ENCODE data around the gene TIMP1.

Gene TIMP1

GRCh38 chrX:47573341-47574075 lies 8.7 kb upstream of the TIMP1 start:
- no peak for DNase-seq (ENCODE audit: low read depth in 2 of 2)

- no peak for DNase-seq (ENCODE audit: low read depth in 2 of 2)
Observed at GRCh38 chrX:47574076-47574546, 8.1 kb upstream of the TIMP1 start.

DNA sequence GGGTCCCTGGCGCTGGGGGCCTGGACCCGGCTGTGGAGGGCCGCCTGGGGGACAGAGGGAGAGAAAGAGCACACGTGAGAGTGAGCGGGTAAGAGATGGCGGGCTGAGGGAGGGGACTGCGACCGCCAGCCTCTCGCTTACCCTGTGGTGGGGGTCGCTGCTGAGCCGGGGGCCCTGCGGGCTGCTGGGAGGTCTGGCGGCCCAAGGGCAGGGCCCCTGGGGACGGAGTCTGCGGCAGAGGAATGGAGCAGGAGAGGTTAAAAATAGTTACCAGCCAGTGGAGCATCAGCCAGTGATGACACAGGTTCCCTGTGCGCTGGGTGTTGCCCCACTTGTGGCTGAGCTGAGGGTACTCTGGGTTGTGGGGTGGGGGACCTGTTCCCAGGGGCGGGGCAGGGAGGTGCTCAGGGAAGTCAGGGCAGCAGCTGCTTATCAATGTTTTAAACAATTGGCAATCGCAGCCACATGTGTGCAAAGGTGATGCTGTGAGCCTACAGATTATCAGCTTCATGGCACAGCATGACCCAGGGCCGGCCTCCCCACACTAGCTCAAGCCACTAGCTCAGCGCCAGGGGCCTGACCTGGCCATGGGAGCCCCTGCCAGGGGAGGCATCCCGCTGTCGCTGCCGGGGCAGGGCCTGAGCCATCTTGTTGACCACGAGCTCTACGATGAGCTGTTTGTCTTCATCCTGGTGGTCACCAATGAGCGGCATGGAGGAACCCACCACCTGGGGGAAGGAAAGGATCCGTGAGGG lies 7.5 kb upstream of the TIMP1 start:
- DNase-seq (ENCODE audit: low read depth in 2 of 2): no peak

DNA sequence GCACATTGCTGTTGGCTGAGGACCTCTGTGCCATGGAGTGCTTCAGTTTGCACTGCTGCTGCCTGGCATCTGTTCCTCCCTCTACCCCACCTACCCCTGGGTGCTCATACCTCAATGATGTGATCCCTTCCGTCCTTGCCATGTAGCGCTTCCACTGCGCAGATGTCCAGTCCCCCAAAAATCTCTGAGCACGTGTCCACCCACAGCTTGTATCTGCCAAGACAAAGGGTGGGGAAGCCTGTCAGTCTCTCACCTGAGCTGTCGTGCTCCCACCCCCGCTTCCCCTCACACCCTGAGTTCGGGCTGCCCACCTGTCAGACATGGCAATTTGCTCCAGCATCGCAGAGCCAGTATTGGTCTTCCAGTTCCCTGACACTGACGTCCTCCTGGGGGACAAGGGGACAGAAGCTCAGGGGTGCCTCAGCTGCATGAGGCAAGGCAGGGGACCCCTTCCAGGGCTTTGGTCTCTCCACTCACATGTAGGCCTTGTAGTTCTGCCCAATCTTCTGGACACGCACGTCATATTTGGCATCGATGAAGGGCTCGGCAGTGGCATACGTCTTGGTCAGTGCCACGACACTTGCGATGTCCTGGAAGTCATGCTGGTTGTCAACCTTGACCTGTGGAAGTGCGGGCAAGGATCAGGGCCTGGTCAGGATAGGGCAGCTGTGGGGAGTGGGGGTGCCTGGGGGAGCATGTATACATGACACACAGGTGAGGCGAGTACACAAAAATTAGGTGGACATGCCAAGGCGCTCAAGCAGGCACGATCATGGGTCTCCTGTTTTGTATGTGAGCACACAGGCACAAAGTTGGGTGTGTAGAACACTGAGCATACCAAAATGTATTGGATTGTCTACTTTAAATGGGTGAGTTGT lies 6.0 kb upstream of the TIMP1 start:
- DNase-seq (ENCODE audit: low read depth in 2 of 2): no peak

DNA sequence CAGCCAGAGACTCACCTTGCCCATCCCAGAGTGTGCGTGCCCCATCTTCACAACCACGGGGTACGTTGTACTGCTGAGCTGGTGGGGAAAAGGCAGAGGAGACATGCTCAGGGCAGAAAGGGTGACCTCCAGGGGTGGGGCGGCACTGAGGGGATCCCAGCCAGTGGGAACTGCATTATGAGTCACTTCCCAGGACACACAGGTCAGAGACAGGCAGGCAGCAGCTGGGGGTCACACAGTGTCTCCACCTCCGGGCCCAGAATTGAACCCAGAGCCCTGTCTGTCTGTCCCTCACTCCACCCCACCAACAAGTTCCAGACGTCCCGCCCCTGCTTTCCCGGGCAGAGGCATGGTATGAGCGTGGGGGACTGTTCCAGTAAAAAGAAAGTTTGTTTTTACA lies 4.8 kb upstream of the TIMP1 start:
- DNase-seq (ENCODE audit: low read depth in 2 of 2): no peak

- DNase-seq (ENCODE audit: low read depth in 2 of 2): no peak
Observed at GRCh38 chrX:47577901-47578300, 4.3 kb upstream of the TIMP1 start.

DNA sequence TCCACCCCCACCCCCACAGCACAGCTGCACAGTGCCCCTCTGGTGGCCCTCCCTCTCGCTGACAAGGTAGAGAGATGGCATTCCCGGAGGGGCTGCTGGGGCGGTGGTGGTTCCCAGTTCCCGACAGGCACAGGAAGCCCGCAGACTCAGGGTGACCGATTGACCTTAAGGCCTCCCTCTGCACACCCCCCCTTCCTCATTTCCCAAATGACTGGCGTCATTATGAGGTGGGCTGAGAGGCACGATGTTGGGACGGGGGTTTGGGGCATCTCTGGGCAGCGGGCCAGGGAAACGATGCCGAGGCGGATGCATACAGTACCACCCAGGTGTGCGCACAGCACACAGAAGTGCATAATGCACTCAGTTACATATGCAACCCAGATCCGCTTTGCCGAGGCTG lies 3.5 kb upstream of the TIMP1 start:
- no peak for DNase-seq (ENCODE audit: low read depth in 2 of 2)

DNA sequence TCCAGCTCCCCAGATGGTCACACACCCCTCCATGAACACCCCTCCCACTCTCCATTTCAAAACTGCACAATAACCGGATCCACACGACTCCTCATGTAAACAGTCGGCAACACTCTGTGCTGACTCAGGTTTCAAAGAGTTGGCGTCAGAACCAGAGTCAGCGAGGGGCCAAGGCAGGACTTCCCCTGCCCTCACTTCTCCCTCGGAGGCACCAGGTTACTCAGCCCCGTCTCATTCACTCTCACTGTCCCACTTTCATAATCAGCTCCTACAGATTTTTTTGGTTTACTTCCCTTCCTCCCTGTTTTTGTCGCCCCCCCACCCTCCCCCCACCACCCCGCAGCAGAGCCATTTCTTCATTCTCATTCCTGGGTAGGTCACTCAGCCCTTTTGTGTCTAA lies 2.7 kb upstream of the TIMP1 start:
- no peak for DNase-seq (ENCODE audit: low read depth in 2 of 2)

DNA sequence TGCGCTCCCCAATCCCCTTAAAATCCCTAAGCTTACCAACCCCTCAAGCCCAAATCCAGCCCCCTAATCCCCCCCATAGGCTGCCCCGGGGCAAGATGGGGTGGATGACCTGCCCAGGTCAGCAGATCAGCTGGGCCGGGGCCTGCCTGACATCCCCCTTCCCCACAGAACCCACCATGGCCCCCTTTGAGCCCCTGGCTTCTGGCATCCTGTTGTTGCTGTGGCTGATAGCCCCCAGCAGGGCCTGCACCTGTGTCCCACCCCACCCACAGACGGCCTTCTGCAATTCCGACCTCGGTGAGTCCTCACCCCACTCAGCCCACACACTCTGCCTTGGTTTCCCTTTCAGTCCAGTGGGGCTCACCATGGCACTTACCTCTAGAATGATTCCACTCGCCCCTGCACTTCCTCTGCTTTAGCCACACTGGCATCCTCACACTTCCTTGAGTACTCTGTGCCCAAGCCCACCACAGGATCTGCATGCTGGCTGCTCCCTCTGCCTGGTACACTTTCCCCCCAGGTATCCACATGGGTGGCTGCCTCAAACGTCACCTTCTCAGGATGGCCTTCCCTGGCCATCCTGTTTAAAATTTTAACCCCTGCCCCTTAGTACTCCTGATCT lies 1.1 kb downstream of the TIMP1 start:
- DNase-seq (ENCODE audit: low read depth in 2 of 2): no peak

DNA sequence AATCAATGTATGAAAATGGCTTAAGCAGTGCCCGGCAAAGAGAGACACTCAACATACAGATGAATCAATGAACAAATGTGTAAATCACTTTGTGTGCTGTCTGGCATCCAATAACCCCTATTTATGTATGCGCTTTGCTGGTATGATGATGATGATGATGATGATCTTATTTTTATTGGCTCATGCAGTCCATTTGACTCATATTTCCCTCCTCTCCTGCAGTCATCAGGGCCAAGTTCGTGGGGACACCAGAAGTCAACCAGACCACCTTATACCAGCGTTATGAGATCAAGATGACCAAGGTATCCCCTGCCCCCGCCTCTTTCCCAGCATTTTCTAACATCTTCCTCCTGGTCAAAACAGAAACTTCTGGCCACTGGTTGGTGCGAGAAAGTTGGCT lies 2.5 kb downstream of the TIMP1 start:
- no peak for DNase-seq (ENCODE audit: low read depth in 2 of 2)

DNA sequence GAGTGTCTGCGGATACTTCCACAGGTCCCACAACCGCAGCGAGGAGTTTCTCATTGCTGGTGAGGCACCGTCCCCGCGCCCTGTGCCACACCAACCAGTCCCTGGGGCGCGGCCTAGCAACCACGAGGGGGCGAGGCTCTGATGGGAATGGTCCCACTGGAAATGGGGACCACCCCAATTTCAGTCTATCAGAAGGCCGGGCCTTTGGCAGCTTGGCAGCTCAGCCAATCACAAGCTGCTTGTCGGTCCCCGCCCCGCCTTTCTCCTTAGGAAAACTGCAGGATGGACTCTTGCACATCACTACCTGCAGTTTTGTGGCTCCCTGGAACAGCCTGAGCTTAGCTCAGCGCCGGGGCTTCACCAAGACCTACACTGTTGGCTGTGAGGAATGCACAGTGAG lies 3.0 kb downstream of the TIMP1 start:
- no peak for DNase-seq (ENCODE audit: low read depth in 2 of 2)

DNA sequence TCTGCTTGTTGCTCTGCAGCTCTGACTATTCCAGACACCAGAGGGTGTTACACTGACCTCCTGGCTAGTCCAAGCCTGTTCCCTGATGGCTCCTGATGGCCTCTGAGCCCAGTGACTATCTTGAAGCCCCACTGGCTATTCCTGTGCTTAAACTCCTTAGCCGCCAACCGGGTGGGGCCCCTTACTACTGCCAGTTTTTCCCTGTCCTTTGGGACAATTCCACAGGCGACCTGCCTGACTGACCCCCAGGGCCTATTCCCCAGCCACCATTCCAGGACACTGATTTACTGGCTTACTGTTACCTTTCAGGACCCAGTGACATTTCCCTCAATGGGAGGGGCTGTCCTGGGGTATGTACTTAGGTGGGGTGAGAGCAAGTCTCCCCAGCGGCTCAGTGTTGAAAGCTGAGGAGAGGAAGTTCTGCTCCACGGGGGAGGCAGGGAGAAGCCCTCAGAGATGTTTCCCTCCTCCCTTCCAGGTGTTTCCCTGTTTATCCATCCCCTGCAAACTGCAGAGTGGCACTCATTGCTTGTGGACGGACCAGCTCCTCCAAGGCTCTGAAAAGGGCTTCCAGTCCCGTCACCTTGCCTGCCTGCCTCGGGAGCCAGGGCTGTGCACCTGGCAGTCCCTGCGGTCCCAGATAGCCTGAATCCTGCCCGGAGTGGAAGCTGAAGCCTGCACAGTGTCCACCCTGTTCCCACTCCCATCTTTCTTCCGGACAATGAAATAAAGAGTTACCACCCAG lies 4.0 kb downstream of the TIMP1 start:
- no peak for DNase-seq (ENCODE audit: low read depth in 2 of 2)

DNA sequence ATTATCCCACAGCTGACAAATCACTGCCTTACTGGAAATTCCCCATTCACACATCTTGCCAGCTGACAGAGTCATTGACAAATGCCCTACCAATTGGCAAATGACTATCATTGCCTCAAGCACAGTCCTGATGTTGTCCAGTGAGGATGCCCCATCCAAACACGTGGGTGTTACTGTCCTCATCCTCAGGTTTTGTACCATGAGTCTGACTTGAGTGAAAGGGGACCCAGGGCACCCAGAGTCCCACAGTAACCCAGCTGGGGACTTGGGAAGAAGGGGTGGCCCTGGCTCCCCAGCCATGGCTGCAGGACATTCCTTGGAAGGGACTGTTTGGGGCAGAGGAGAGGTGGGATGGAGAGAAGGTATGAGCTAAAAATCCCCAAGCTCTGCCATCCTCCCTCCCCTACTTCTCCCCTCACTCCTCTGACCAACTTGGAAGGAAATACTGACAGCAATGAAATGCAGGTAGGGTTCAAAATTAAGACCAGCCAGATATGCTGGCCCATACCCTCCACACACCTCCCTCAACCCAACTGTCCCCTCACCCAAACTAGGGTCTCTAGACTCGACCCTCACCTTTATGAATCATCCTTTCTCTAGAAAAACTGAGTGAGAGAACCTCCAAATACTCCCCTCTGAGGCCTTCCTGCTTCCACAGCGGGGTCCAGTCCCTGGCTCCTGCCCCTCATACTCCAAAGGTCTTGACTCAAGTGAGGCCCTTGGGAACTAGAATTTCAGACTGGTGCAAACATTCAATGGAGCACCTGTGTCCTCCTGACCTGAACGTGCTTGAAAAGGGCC lies 5.1 kb downstream of the TIMP1 start:
- DNase-seq (ENCODE audit: low read depth in 2 of 2): no peak

DNA sequence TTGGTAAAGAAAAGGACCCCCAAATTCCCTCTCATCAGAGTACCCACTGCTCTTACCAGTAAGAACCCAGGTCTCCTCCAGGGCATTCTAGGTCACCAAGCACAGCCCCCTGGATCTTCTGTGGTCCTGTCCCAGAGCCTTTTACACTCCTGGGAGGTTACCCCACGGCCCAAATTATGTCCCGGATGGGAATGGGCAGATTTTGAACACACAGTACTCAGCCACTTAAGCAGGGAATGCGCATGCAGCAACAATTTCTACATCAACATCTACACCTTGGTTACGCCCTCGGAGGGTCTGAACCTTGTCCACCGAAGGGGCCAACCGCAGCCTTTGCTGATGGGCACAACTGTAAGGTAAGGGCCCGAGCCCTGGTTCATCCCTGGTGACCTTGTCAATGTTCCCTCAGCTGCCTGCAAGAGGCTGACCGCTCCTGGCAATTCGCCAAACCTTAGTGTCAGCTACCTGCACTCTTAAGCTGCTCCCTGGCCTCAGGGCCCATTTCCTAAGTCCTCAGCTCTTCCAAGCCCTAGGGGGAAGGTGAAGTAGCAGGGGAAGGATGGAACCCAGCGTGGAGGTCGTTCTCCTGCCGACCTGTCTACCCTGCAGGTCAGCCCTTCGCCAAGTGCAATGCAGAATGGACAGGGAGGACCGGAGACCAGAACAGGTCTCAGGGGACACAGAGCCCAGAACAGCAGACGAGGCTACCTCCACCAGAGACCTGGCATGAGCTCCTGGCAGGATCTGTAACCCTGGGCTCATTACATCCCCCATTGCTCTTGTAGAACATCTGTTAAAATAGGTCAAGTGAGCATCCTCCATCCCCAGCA lies 5.9 kb downstream of the TIMP1 start:
- DNase-seq (ENCODE audit: low read depth in 2 of 2): no peak

GRCh38 chrX:47590984-47591383 lies 8.7 kb downstream of the TIMP1 start:
- DNase-seq (ENCODE audit: low read depth in 2 of 2): no peak

GRCh38 chrX:47593522-47593921 lies 11.3 kb downstream of the TIMP1 start:
- DNase-seq (ENCODE audit: low read depth in 2 of 2): no peak

DNA sequence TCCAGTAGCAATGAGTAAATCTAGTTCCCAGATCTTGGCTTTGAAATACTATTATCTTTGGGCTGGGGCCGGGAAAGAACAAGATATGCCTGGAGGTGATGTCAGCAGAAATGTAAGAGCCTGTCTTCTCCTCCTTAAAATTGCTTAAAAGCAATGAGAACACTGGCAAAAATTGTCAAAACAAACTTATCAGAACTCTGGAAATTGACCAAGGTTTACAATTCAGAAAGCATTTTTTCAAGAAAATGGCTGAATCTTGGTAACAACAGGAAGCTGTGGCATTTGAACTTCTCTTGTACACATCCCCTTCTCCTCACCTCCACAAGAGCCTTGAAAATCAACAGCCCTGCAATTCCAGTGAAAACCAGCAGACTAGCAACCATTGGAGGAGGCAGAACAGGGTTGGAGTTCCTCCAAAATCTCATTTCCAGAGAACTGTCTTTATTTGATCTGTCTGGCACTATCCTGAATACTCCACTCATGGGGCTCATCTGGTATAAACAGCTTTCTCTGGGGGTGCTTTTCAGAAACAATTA lies 13.5 kb downstream of the TIMP1 start:
- no peak for DNase-seq (ENCODE audit: low read depth in 2 of 2)

GRCh38 chrX:47596256-47596655 lies 14.0 kb downstream of the TIMP1 start:
- DNase-seq (ENCODE audit: low read depth in 2 of 2): no peak

DNA sequence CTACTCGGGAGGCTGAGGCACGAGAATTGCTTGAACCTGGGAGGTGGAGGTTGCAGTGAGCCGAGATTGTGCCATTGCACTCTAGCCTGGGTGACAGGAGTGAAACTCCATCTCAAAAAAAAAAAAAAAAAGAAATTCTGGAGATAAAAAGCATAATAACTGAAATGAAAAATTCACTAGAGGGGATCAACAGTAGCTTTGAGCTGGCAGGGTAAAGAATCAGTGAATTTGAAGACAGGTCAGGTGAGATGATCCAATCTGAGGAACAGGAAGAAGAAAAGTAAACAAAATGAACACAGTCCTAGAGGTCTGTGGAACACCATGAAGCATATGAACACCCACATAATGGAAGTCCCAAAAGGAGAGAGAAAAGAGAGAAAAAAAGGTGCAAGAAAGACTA lies 15.0 kb downstream of the TIMP1 start:
- DNase-seq (ENCODE audit: low read depth in 2 of 2): no peak
